Stimulated activated CD4-positive, alpha-beta T cell treated with anti-CD3 and anti-CD28 coated beads, Interleukin-2, amount 100 ng/mL, for 48 hours (primary cell): ENCODE measurements around the gene CCDC106.

Experiments used
- DNase-seq, 2 donors: peaks; one replicate each; pipeline ENCODE4 v3.0.0-alpha.2; 2020

Gene CCDC106

DNA sequence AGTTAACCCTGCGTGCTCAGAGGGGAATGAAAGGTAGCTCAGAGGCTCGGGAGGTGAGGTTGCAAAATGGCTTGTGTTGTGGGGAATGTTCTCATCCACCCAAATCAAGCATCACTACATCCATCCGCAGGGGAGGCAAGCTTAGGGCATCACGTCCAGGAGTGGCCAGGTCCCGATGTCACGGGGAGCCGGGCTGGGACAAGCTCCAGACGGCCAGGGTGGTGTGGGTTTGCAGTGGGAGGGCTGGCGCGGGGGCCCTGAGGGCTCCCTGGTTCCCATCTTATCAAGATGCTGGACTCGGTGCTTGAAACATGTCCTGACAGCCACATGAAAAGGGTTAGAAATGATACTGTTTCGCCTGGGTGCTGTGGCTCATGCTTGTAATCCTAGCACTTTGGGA is 52.8 kb downstream of the CCDC106 start:
- no peak for DNase-seq

DNA sequence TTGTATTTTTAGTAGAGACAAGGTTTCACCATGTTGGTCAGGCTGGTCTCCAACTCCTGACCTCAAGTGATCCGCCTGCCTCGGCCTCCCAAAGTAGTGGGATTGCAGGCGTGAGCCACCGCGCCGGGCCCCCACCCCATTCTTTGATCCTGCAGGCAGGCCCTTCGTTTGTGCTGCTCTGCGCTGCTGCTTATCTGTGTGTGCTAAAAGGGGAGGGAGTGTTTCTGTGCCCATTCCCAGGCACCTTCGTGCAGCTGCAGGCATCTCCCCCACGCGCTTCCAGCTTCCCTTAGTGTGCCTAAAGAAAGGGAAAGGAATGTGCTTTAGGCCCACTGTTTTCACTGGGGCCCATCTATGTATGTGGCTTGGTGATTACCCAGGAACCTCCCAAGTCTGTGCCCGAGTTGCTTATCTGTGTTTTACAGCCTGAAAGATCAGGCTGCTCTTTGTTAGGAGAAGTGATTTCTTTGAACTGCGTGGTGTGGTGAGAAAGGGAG is 54.2 kb downstream of the CCDC106 start:
- no peak for DNase-seq
